K562 (cell line): ENCODE results near the gene DPP10. TPM values are rescaled to one million over a fixed set of nuclear protein-coding genes. Genes with fewer than 3 reads are reported as not detected.

Experiments used
- ATAC-seq: fragments of 200-7000 bp; cut with Tn5 transposase; 3 replicates; pipeline ENCODE4 v1.9.1; 2020; ENCODE audit warnings: moderate library complexity
- BruUV-seq: library from RNA; stranded (reverse); fragments of 400-500 nt; replicated peaks from 2 replicates; lab custom pipeline; 2021; lab: Mats Ljungman, UMichigan
- CTCF ChIA-PET: fragments of 300-600 bp; formaldehyde crosslinking; extraction: SDS; loops from one replicate; lab custom pipeline; 2021; ENCODE audit warnings: low intra/inter-chr PET ratio; lab: Yijun Ruan, JAX
- POLR2A ChIA-PET: fragments of 300-600, 350-650 bp; sonication (Branson Sonifier 250); formaldehyde crosslinking; extraction: SDS; loops from one replicate; lab custom pipeline; 2021; ENCODE audit warnings: antibody characterized with exemption, inconsistent platforms; lab: Yijun Ruan, JAX
- DNase-seq, 4 experiments: peaks; one replicate each; pipeline versions ENCODE4 v3.0.0 to v3.0.0-alpha.2; 2011 to 2018; ENCODE audit warnings: low spot score in 3 of 4, mixed read lengths in 3 of 4; ENCODE audit errors: extremely low read depth in 1 of 4
- FAIRE-seq: peaks from 2 replicates; lab custom pipeline; 2011; peaks lifted over from hg19 to GRCh38; lab: Jason Lieb, UNC
- H2AFZ ChIP-seq: 2 replicates; pipeline ENCODE4 v1.6.0; 2011; ENCODE audit warnings: low read depth, low read length, control low read depth, inconsistent platforms
- H3K27ac ChIP-seq: fragments of 200-600 bp; 3 replicates; pipeline ENCODE4 v1.8.0; 2011; ENCODE audit warnings: low read depth, mild to moderate bottlenecking, control low read depth, inconsistent platforms, low read length, moderate library complexity, mixed read lengths; ENCODE audit errors: extremely low read depth
- H3K27me3 ChIP-seq, 2 experiments: fragments of 300-600 bp in 1 of 2; 2 replicates in 1 of 2; 3 replicates in 1 of 2; pipeline versions ENCODE4 v1.6.0 to v1.8.0; 2011; ENCODE audit warnings: inconsistent platforms in 2 of 2, low read length in 2 of 2, mild to moderate bottlenecking in 1 of 2, mixed read lengths in 1 of 2, moderate library complexity in 1 of 2; ENCODE audit not compliant: control insufficient read depth in 2 of 2, insufficient read depth in 2 of 2
- H3K36me3 ChIP-seq: fragments of 300-600 bp; 3 replicates; pipeline ENCODE4 v1.8.0; 2011; ENCODE audit warnings: mild to moderate bottlenecking, low read length, inconsistent platforms; ENCODE audit not compliant: control insufficient read depth, insufficient read depth
- H3K4me1 ChIP-seq, 2 experiments: fragments of 200-600 bp in 1 of 2; replicated peaks in 1 of 2; 2 replicates in 1 of 2; 3 replicates in 1 of 2; pipeline versions ENCODE4 v1.5.1 to v1.8.0; 2011; ENCODE audit warnings: inconsistent platforms in 2 of 2, low read length in 2 of 2, mild to moderate bottlenecking in 1 of 2, mixed read lengths in 1 of 2, moderate library complexity in 1 of 2; ENCODE audit not compliant: control insufficient read depth in 2 of 2, insufficient read depth in 2 of 2
- H3K4me2 ChIP-seq: 2 replicates; pipeline ENCODE4 v1.6.1; 2011; ENCODE audit warnings: low read length, control low read depth, inconsistent platforms, mixed read lengths; ENCODE audit not compliant: insufficient read depth
- H3K4me3 ChIP-seq: fragments of 200-600 bp; sonication (generic), shearing (Covaris generic); 2 replicates; pipeline ENCODE4 v1.5.1; 2016; ENCODE audit warnings: control low read depth, inconsistent platforms
- H3K79me2 ChIP-seq: fragments of 200-600 bp; 3 replicates; pipeline ENCODE4 v1.8.0; 2011; ENCODE audit warnings: low read length, inconsistent platforms; ENCODE audit not compliant: control insufficient read depth, insufficient read depth
- H3K9ac ChIP-seq, 2 experiments: 2 replicates each; pipeline versions ENCODE4 v1.6.0 to v1.6.1; 2011; ENCODE audit warnings: low read depth in 2 of 2, low read length in 2 of 2, control low read depth in 1 of 2, inconsistent platforms in 1 of 2, mild to moderate bottlenecking in 1 of 2, mixed read lengths in 1 of 2; ENCODE audit not compliant: insufficient read depth in 1 of 2
- H3K9me1 ChIP-seq: one replicate; pipeline ENCODE4 v1.6.0; 2011; ENCODE audit warnings: inconsistent platforms, mild to moderate bottlenecking, low read length, moderate library complexity; ENCODE audit not compliant: control insufficient read depth, insufficient read depth
- H3K9me3 ChIP-seq: replicated peaks from 2 replicates; pipeline ENCODE4 v1.5.1; 2011; ENCODE audit warnings: low read depth, low read length, inconsistent platforms; ENCODE audit not compliant: control insufficient read depth, insufficient read depth
- H4K20me1 ChIP-seq: replicated peaks from 2 replicates; pipeline ENCODE4 v1.6.1; 2011; ENCODE audit warnings: low read length, inconsistent platforms, mixed read lengths; ENCODE audit not compliant: control insufficient read depth, insufficient read depth
- ARID4B ChIP-seq: sonication (generic); formaldehyde crosslinking; IDR thresholded peaks from 2 replicates; pipeline ENCODE4 v1.8.0; 2022; ENCODE audit warnings: mild to moderate bottlenecking, missing genetic modification reagents
- CCAR2 ChIP-seq: fragments of 200-400 bp; formaldehyde crosslinking; IDR thresholded peaks from 2 replicates; pipeline ENCODE4 v1.6.1; 2017; ENCODE audit warnings: mild to moderate bottlenecking, low read depth, low read length
- RUNX1 ChIP-seq: sonication (generic); IDR thresholded peaks from 2 replicates; pipeline ENCODE4 v1.6.1; 2016; ENCODE audit warnings: antibody characterized with exemption, low read depth
- SAP30 ChIP-seq: fragments of 200-600 bp; sonication (generic); IDR thresholded peaks from 2 replicates; pipeline ENCODE4 v1.6.1; 2012; ENCODE audit warnings: borderline replicate concordance, low read depth, mild to moderate bottlenecking, moderate library complexity, low read length, control low read depth, inconsistent platforms; ENCODE audit not compliant: insufficient read depth, poor library complexity, severe bottlenecking
- TSC22D4 ChIP-seq: fragments of 450-650 bp; IDR thresholded peaks from 2 replicates; pipeline ENCODE4 v1.6.1; 2016; ENCODE audit warnings: missing genetic modification characterization, missing biosample characterization, control low read depth
- ZC3H11A ChIP-seq: IDR thresholded peaks from 2 replicates; pipeline ENCODE4 v1.6.1; 2012; ENCODE audit warnings: low read depth, low read length, improper control_type of control experiment
- in situ Hi-C: fragments of 300-500 bp; cut with MboI; formaldehyde crosslinking; loops from 4 replicates; pipeline ENCODE4 v1.15.0; 2018; ENCODE audit warnings: inconsistent platforms, mixed read lengths
- intact Hi-C: fragments of 100-400 bp; cut with micrococcal nuclease; formaldehyde crosslinking; loops from 2 replicates; pipeline ENCODE4 v1.14.2; 2022
- polyA plus RNA-seq, 8 experiments: library from polyadenylated mRNA; depleted of rRNA in 4 of 8; stranded (reverse) in 5 of 8; unstranded in 3 of 8; fragments of >200 nt; fragmentation: Nextera tagmentation in 2 of 8; fragmentation: Illumina TruSeq in 1 of 8; extraction: Ambion mirVana in 2 of 8; extraction: Trizol in 1 of 8; gene quantifications; 2 replicates each; pipeline versions ENCODE4 v1.2.1 to v1.2.3, GENCODE V29; 2011 to 2014; ENCODE audit warnings: inconsistent platforms in 1 of 8, missing spikeins in 1 of 8
- total RNA-seq, 7 experiments: library from RNA; depleted of rRNA in 6 of 7; stranded (reverse); fragments of >200 nt in 6 of 7; fragmentation: Illumina TruSeq in 2 of 7; extraction: Trizol in 2 of 7; gene quantifications; 2 replicates each; pipeline versions ENCODE4 v1.2.1 to v1.2.3, GENCODE V29; 2011 to 2021; ENCODE audit warnings: low replicate concordance in 1 of 7
- TF ChIP-seq, protein P1 (sequence below): sonication (generic); formaldehyde crosslinking; IDR thresholded peaks from 2 replicates; pipeline ENCODE4 v1.8.1; 2023; ENCODE audit warnings: missing genetic modification reagents, mild to moderate bottlenecking, borderline replicate concordance
- TF ChIP-seq, protein P2 (sequence below): fragments of 250-450 bp; sonication (Bioruptor Pico); IDR thresholded peaks from 2 replicates; pipeline ENCODE4 v1.5.0; 2021
- TF ChIP-seq, protein P3 (sequence below): fragments of 250-450 bp; sonication (Bioruptor Pico); IDR thresholded peaks from 2 replicates; pipeline ENCODE4 v1.8.0; 2021; ENCODE audit warnings: moderate library complexity, mild to moderate bottlenecking, inconsistent platforms

Gene DPP10
- total and polyA plus RNA-seq, 9 of the 15 experiments (the other 6 are each of a cell fraction or from before 2014, with no cell fraction given): not detected

GRCh38 chr2:115057473-115057872, 615.0 kb downstream of the DPP10 start (continued):
- TF ChIP-seq, protein P1, sequence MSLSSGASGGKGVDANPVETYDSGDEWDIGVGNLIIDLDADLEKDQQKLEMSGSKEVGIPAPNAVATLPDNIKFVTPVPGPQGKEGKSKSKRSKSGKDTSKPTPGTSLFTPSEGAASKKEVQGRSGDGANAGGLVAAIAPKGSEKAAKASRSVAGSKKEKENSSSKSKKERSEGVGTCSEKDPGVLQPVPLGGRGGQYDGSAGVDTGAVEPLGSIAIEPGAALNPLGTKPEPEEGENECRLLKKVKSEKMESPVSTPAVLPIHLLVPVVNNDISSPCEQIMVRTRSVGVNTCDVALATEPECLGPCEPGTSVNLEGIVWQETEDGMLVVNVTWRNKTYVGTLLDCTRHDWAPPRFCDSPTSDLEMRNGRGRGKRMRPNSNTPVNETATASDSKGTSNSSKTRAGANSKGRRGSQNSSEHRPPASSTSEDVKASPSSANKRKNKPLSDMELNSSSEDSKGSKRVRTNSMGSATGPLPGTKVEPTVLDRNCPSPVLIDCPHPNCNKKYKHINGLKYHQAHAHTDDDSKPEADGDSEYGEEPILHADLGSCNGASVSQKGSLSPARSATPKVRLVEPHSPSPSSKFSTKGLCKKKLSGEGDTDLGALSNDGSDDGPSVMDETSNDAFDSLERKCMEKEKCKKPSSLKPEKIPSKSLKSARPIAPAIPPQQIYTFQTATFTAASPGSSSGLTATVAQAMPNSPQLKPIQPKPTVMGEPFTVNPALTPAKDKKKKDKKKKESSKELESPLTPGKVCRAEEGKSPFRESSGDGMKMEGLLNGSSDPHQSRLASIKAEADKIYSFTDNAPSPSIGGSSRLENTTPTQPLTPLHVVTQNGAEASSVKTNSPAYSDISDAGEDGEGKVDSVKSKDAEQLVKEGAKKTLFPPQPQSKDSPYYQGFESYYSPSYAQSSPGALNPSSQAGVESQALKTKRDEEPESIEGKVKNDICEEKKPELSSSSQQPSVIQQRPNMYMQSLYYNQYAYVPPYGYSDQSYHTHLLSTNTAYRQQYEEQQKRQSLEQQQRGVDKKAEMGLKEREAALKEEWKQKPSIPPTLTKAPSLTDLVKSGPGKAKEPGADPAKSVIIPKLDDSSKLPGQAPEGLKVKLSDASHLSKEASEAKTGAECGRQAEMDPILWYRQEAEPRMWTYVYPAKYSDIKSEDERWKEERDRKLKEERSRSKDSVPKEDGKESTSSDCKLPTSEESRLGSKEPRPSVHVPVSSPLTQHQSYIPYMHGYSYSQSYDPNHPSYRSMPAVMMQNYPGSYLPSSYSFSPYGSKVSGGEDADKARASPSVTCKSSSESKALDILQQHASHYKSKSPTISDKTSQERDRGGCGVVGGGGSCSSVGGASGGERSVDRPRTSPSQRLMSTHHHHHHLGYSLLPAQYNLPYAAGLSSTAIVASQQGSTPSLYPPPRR (CRISPR knock-in tag): no peak
- TF ChIP-seq SAP30: no peak
- TF ChIP-seq ZC3H11A: no peak
- TF ChIP-seq, all 486 proteins: peak for 0

- no peaks in the 10 kb centered on the region for H3K9me1 ChIP-seq
- H3K27ac ChIP-seq: no peak overlapping the region
- no peaks in the 10 kb centered on the region; the same call in 1 of the 2 replicates for H3K9me3 ChIP-seq
- ChIA-PET CTCF (no interaction called here), POLR2A (no interaction called here)
- H4K20me1 ChIP-seq: no peaks in the 10 kb centered on the region
- FAIRE-seq (no peak), ATAC-seq (no peak), DNase-seq (no peak)
- H2AFZ ChIP-seq: no peak overlapping the region
- H3K4me3 ChIP-seq: no peak overlapping the region
- H3K9ac ChIP-seq: no peak overlapping the region
- no peaks in the 10 kb centered on the region for H3K4me1 ChIP-seq
- no peaks in the 10 kb centered on the region for H3K79me2 ChIP-seq
- H3K27me3 ChIP-seq: no peaks in the 10 kb centered on the region
- intact Hi-C loops (no loop called here), in situ Hi-C loops (no loop called here)
- no peaks in the 10 kb centered on the region for H3K36me3 ChIP-seq
- H3K4me2 ChIP-seq: no peak overlapping the region
- no TSS peak for BruUV-seq
- TF ChIP-seq, protein P2, sequence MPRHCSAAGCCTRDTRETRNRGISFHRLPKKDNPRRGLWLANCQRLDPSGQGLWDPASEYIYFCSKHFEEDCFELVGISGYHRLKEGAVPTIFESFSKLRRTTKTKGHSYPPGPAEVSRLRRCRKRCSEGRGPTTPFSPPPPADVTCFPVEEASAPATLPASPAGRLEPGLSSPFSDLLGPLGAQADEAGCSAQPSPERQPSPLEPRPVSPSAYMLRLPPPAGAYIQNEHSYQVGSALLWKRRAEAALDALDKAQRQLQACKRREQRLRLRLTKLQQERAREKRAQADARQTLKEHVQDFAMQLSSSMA (CRISPR knock-in tag): no peak
- TF ChIP-seq, protein P3, sequence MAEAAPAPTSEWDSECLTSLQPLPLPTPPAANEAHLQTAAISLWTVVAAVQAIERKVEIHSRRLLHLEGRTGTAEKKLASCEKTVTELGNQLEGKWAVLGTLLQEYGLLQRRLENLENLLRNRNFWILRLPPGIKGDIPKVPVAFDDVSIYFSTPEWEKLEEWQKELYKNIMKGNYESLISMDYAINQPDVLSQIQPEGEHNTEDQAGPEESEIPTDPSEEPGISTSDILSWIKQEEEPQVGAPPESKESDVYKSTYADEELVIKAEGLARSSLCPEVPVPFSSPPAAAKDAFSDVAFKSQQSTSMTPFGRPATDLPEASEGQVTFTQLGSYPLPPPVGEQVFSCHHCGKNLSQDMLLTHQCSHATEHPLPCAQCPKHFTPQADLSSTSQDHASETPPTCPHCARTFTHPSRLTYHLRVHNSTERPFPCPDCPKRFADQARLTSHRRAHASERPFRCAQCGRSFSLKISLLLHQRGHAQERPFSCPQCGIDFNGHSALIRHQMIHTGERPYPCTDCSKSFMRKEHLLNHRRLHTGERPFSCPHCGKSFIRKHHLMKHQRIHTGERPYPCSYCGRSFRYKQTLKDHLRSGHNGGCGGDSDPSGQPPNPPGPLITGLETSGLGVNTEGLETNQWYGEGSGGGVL (CRISPR knock-in tag): no peak
- no peak for TF ChIP-seq ARID4B (CRISPR knock-in tag)
- TF ChIP-seq TSC22D4: no peak
- TF ChIP-seq RUNX1: no peak
- no peak for TF ChIP-seq CCAR2
These were observed 627.6 kb downstream of the DPP10 start for GRCh38 chr2:115070002-115070401.
